Measurements from ENCODE around the gene CCDC171. TPM values are rescaled to one million over a fixed set of nuclear protein-coding genes. Genes with fewer than 3 reads are reported as not detected.

CCDC171 gene
- total RNA-seq, 1 donor from 2014 or later, result 3.3 TPM

DNA sequence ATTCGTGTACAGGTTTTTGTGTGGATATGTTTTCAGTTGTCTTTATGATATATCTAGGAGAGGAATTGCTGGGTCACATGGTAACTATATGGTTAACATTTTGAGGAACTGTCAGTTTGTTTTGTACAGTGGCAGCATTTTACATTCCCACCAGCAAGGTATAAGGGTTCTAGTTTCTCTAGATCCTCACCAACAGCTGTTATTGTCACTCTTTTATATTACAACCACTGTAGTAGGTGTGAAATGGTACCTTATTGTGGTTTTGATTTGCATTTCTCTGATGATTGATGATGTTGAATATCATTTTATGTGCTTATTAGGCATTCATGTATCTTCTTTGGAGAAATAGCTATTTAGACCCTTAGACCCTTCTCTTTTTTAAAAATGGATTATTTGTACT lies 82.9 kb downstream of the CCDC171 start:
- Histone ChIP-seq H3K36me3 (ENCODE audit: control insufficient read depth, insufficient read depth, low read length) (no peaks in the 10 kb centered on the region), H3K27me3 (ENCODE audit: control insufficient read depth, insufficient read depth, low read length) (no peaks in the 10 kb centered on the region), H3K4me3 (ENCODE audit: low read depth, low read length) (no peak overlapping the region)
- TF ChIP-seq, protein P1, sequence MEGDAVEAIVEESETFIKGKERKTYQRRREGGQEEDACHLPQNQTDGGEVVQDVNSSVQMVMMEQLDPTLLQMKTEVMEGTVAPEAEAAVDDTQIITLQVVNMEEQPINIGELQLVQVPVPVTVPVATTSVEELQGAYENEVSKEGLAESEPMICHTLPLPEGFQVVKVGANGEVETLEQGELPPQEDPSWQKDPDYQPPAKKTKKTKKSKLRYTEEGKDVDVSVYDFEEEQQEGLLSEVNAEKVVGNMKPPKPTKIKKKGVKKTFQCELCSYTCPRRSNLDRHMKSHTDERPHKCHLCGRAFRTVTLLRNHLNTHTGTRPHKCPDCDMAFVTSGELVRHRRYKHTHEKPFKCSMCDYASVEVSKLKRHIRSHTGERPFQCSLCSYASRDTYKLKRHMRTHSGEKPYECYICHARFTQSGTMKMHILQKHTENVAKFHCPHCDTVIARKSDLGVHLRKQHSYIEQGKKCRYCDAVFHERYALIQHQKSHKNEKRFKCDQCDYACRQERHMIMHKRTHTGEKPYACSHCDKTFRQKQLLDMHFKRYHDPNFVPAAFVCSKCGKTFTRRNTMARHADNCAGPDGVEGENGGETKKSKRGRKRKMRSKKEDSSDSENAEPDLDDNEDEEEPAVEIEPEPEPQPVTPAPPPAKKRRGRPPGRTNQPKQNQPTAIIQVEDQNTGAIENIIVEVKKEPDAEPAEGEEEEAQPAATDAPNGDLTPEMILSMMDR (IDR thresholded peaks at IDR 0.05; ENCODE audit: insufficient read depth, low read length, poor library complexity, severe bottlenecking), result no peak
- DNase-seq (ENCODE audit: low read depth), result no peak

DNA sequence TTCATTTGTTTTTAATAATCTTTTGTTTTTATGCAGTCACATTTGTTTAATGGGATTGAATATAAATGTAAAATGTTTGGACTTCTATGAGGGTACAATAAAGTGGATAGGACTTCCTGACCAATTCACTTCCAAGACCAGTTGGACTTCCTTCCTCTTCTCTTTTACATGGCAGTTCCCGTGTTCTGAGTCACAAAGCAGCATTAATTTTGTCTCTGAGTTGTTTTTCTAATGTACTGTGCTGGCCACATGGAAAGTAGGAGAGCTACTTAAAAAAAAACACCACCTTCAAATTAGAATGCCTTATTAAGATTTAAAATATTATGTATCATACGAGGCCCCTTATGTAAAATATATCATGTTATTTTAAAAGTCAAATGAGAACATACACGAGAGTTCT lies 87.3 kb downstream of the CCDC171 start:
- no peaks in the 10 kb centered on the region for H3K27me3 ChIP-seq (ENCODE audit: control insufficient read depth, insufficient read depth, low read length)
- no peak for DNase-seq (ENCODE audit: low read depth)

DNA sequence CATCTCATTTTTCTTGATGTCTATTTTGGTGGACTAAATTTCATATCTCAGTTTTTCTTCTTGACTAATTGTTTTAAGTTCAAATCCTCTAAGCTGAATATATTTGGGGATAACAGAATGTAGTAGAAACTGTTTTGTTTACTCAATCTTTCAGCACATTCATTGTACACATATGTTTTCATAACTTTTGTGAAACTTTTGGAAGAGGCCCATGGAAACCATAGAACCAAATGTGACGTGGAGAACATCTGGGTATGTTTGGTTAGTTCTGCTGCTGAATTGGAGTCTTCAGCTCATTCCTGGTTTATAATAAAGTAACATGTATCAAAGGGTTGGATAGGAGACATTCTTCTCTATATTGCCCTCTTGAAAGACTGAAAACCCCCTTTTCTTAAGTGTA lies 88.4 kb downstream of the CCDC171 start:
- H3K36me3 ChIP-seq (ENCODE audit: control insufficient read depth, insufficient read depth, low read length), result no peaks in the 10 kb centered on the region
- TF ChIP-seq, protein P1 (IDR thresholded peaks at IDR 0.05; ENCODE audit: insufficient read depth, low read length, poor library complexity, severe bottlenecking), result no peak

More for the DNA sequence above, 87.3 kb downstream of the CCDC171 start:
- TF ChIP-seq, protein P1 (IDR thresholded peaks at IDR 0.05; ENCODE audit: insufficient read depth, low read length, poor library complexity, severe bottlenecking), result no peak
- no peaks in the 10 kb centered on the region for H3K36me3 ChIP-seq (ENCODE audit: control insufficient read depth, insufficient read depth, low read length)
- no peak overlapping the region for H3K4me3 ChIP-seq (ENCODE audit: low read depth, low read length)

DNA sequence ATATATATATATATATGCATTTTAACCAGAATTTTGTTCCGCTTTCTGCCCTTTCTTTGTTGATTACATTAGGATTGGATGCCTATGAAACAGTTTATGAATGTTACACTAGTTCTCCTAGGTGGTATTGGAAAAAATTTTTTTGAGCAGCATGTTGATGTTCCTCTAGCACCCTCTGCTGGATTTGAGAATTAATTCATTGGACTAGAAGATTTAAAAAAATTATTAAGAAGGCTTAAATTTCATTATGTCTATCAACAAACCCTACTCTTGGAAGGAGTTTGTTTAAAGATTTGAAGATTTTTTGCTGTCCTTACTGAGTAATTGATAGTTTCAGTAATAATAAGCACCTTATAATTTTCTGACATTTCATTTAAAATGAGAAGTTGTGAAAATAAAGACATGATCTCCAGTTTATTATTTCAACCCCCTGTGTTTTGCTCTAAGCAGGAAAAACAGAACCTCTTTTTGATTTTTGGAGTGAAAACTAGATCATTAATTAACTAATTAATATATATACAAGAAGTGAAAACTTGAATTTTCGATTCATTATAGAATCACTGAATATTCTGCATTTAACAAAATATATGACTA lies 89.6 kb downstream of the CCDC171 start:
- DNase-seq (ENCODE audit: low read depth), result peak; percentile 5
- Histone ChIP-seq H3K27me3 (ENCODE audit: control insufficient read depth, insufficient read depth, low read length) (no peaks in the 10 kb centered on the region), H3K4me3 (ENCODE audit: low read depth, low read length) (no peak overlapping the region), H3K36me3 (ENCODE audit: control insufficient read depth, insufficient read depth, low read length) (no peaks in the 10 kb centered on the region)
- TF ChIP-seq, protein P1 (IDR thresholded peaks at IDR 0.05; ENCODE audit: insufficient read depth, low read length, poor library complexity, severe bottlenecking), result peak; percentile 47

More for the DNA sequence above, 88.4 kb downstream of the CCDC171 start:
- H3K27me3 ChIP-seq (ENCODE audit: control insufficient read depth, insufficient read depth, low read length), result no peaks in the 10 kb centered on the region
- H3K4me3 ChIP-seq (ENCODE audit: low read depth, low read length), result no peak overlapping the region
- no peak for DNase-seq (ENCODE audit: low read depth)

DNA sequence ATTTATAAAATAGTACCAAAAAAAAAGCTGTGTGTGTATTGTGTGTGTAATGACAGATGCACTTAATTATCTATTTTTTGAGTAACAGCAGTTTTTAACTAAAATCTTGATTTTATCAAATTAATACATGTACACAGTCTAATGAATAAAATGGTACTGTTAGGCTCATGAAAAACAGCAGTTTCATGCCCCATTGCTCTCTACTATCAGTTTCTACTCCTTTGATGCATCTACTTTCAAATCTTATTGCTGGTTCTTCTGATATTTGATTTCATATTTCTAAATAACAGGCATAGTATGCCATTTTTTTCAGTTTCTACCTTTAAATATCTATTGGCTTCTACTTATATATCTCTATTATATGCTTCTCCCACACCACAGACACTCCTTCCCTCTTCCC lies 117.4 kb downstream of the CCDC171 start:
- Histone ChIP-seq H3K36me3 (ENCODE audit: control insufficient read depth, insufficient read depth, low read length) (no peaks in the 10 kb centered on the region), H3K27me3 (ENCODE audit: control insufficient read depth, insufficient read depth, low read length) (no peaks in the 10 kb centered on the region), H3K4me3 (ENCODE audit: low read depth, low read length) (no peak overlapping the region)
- no peak for DNase-seq (ENCODE audit: low read depth)
- TF ChIP-seq, protein P1 (IDR thresholded peaks at IDR 0.05; ENCODE audit: insufficient read depth, low read length, poor library complexity, severe bottlenecking), result no peak

DNA sequence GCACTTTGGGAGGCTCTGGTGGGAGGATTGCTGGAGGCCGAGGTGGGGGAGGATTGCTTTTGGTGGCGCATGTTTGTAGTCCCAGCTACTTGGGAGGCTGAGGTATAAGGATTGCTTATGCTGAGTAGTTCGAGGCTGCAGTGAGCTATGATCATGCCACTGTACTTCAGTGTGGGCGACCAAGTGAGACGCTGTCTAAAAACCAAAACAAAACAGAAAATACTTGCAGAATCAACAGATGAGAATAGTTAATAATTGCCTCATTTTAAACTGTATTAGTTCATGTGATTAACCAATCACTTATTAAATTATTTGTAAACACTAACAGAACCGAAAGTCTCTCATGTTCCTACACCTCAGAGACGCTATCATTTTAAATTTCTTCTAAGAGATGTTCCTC lies 118.1 kb downstream of the CCDC171 start:
- DNase-seq (ENCODE audit: low read depth), result no peak
- TF ChIP-seq, protein P1 (IDR thresholded peaks at IDR 0.05; ENCODE audit: insufficient read depth, low read length, poor library complexity, severe bottlenecking), result no peak
- Histone ChIP-seq H3K4me3 (ENCODE audit: low read depth, low read length) (no peak overlapping the region), H3K36me3 (ENCODE audit: control insufficient read depth, insufficient read depth, low read length) (no peaks in the 10 kb centered on the region), H3K27me3 (ENCODE audit: control insufficient read depth, insufficient read depth, low read length) (no peaks in the 10 kb centered on the region)
